ENCODE results near the gene OR2A1.
"Not testable (repeated sequence)": the region's sequence is repeated elsewhere in the genome, so short reads cannot be mapped to it uniquely, and the experiment has no call there.

DNA sequence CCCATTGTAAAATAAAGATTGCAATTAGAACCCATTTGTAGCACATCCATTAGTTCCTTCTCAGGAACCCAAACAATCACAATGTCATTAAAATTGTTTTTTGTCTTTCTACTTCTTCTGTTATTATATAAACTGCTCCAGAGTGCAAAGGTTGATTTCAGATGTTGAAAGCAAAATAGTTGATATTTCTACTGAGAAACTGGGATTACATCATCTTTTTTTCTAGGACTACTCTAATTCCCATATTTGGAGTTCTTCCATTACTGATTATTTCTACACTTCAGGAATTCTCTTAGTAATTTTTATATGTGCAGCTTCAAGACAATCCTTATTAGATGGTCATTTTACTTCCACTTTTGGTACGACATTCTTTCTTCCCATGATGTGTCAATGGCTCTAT lies 5.3 kb downstream of the OR2A1 start:
- not testable (repeated sequence) for TF ChIP-seq POLR2AphosphoS5, POLR2A (IDR thresholded peaks at IDR 0.05; ENCODE audit: low read depth, low read length)
